ENCODE data around the gene ERGIC3. TPM values are rescaled to one million over a fixed set of nuclear protein-coding genes. Genes with fewer than 3 reads are reported as not detected.

Gene ERGIC3
- total and polyA plus RNA-seq, 3 experiments from 2014 or later: 114 to 137 (median 136) TPM

DNA sequence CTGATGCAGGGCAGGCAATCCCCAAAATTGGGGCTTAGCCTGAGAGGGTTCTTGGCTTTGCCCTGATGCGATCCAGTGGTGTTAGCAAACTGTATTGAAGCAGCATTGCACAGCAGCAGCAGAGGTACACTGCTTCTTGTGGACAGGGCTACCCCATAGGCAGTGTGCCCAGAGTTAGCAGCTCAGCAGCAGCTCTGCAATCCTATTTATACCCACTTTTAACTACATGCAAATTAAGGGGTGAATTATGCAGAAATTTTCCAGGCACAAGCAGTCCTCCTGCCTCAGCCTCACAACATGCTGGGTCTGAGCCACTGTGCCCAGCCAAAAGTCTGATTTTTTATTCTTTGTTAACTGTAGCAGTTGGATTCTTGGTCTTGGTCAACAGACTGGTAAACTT lies 16.2 kb upstream of the ERGIC3 start:
- no peaks in the 10 kb centered on the region for H3K9me3 Mint-ChIP-seq
- Histone ChIP-seq H3K9me3 (ENCODE audit: low read length) (no peaks in the 10 kb centered on the region), H3K27ac (ENCODE audit: low read depth, low read length) (no peak overlapping the region), H3K4me1 (ENCODE audit: insufficient read depth, low read length) (no peaks in the 10 kb centered on the region), H3K27me3 (ENCODE audit: insufficient read depth, low read length, poor library complexity, severe bottlenecking) (no peaks in the 10 kb centered on the region), H3K36me3 (ENCODE audit: insufficient read depth, low read length) (no peaks in the 10 kb centered on the region), H3K4me3 (ENCODE audit: low read length) (no peak overlapping the region)
- POLR2A ChIA-PET: no interaction called here
- CTCF ChIA-PET: no interaction called here
- H3K4me1 Mint-ChIP-seq: no peaks in the 10 kb centered on the region
- no peak overlapping the region for H3K4me3 Mint-ChIP-seq
- H3K27me3 Mint-ChIP-seq: peaks cover 0 to 2% of the 10 kb centered on the region in 2 donors
- no peak for DNase-seq
- peaks cover 0 to 2% (median 0%) of the 10 kb centered on the region in 3 donors for H3K36me3 Mint-ChIP-seq
- H3K27ac Mint-ChIP-seq: peak overlapping the region in 1 of 8 donors; percentile 72

- H3K9me3 ChIP-seq (ENCODE audit: low read length): no peaks in the 10 kb centered on the region
- CTCF ChIA-PET: no interaction called here
- Mint-ChIP-seq H3K27ac (peak overlapping the region in 2 of 8 donors; percentile 27 to 29), H3K4me3 (no peak overlapping the region), H3K27me3 (peaks cover 0 to 3% of the 10 kb centered on the region in 2 donors), H3K9me3 (no peaks in the 10 kb centered on the region), H3K36me3 (no peaks in the 10 kb centered on the region), H3K4me1 (no peaks in the 10 kb centered on the region)
- POLR2A ChIA-PET: no interaction called here
- no peak overlapping the region for H3K27ac ChIP-seq (ENCODE audit: low read depth, low read length)
- no peaks in the 10 kb centered on the region for H3K27me3 ChIP-seq (ENCODE audit: insufficient read depth, low read length, poor library complexity, severe bottlenecking)
- H3K36me3 ChIP-seq (ENCODE audit: insufficient read depth, low read length): no peaks in the 10 kb centered on the region
- no peaks in the 10 kb centered on the region for H3K4me1 ChIP-seq (ENCODE audit: insufficient read depth, low read length)
- DNase-seq: no peak
- no peak overlapping the region for H3K4me3 ChIP-seq (ENCODE audit: low read length)
Observed at GRCh38 chr20:35527122-35527769, 14.6 kb upstream of the ERGIC3 start.

DNA sequence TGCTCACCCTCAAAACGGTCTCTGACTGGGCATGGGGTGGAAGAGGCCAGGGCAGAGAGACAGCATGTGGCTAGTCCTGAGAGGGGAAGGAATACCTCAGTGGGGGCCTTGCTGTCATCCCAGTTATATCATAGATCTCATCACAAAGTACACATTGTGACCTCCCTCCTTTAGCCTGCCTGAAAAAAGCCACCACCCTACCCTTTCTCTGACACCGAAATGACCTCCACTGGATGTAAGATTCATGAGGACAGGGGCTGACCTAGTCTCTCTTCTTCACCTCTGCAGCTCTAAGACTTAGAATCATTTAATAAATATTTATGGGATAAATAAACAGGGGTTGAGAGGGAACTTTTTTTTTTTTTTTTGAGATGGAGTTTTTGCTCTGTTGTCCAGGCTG lies 12.3 kb upstream of the ERGIC3 start, which contains the start of gene C20orf173:
Gene C20orf173 (minus strand): TSS at position 101 of the 400 bp plus-strand sequence. CDS start 279 bp downstream, outside the sequence.
- Mint-ChIP-seq H3K4me3 (no peak within 1 kb of the TSS), H3K9me3 (no peaks in the 10 kb centered on the region), H3K27me3 (peaks cover 0 to 3% of the 10 kb centered on the region in 2 donors), H3K36me3 (peaks cover 0 to 2% (median 0%) of the 10 kb centered on the region in 3 donors), H3K4me1 (no peaks in the 10 kb centered on the region), H3K27ac (no peak within 1 kb of the TSS)
- ChIA-PET POLR2A (interaction anchor here (0.6 kb wide), 2 partner anchors 8 to 1108 kb away, joined by 6 to 10 read pairs; no protein-coding TSS in a partner anchor), CTCF (no interaction called here)
- no peak within 1 kb of the TSS for H3K27ac ChIP-seq (ENCODE audit: low read depth, low read length)
- H3K36me3 ChIP-seq (ENCODE audit: insufficient read depth, low read length): no peaks in the 10 kb centered on the region
- no peak within 1 kb of the TSS for H3K4me3 ChIP-seq (ENCODE audit: low read length)
- H3K9me3 ChIP-seq (ENCODE audit: low read length): no peaks in the 10 kb centered on the region
- DNase-seq: no peak
- no peaks in the 10 kb centered on the region for H3K27me3 ChIP-seq (ENCODE audit: insufficient read depth, low read length, poor library complexity, severe bottlenecking)
- no peaks in the 10 kb centered on the region for H3K4me1 ChIP-seq (ENCODE audit: insufficient read depth, low read length)

DNA sequence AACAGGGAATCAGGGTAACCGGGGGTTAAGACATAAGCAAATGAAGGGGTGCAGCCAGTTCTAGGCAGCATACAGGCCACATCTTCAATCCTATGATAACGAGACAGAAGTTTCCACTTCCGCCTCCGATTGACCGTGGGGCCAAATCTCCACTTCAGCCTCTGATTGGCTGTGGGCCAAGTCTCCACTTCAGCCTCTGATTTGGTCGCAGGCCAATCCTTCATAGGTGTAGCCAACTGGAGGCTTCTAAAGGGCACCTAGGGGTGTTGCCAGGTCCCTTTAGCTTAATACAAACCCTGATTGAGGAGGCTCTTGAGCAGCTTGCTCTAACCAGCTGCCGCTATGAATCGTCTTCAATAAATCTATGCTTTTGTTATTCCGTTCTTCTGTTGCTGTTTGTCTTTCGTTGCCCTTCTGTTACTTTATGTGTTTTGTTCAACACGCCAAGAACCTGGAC lies 2.1 kb upstream of the ERGIC3 start:
- Mint-ChIP-seq H3K4me3 (peak overlapping the region in 2 of 7 donors; percentile 28 to 64), H3K27me3 (no peaks in the 10 kb centered on the region), H3K9me3 (no peaks in the 10 kb centered on the region), H3K4me1 (peaks cover 15 to 30% (median 23%) of the 10 kb centered on the region in 3 donors), H3K36me3 (peaks cover 0 to 14% (median 3%) of the 10 kb centered on the region in 3 donors), H3K27ac (peak overlapping the region in 1 of 8 donors; percentile 61)
- Histone ChIP-seq H3K4me3 (ENCODE audit: low read length) (no peak overlapping the region), H3K36me3 (ENCODE audit: insufficient read depth, low read length) (peaks cover 6% of the 10 kb centered on the region), H3K4me1 (ENCODE audit: insufficient read depth, low read length) (peaks cover 21% of the 10 kb centered on the region), H3K27ac (ENCODE audit: low read depth, low read length) (no peak overlapping the region), H3K27me3 (ENCODE audit: insufficient read depth, low read length, poor library complexity, severe bottlenecking) (no peaks in the 10 kb centered on the region), H3K9me3 (ENCODE audit: low read length) (no peaks in the 10 kb centered on the region)
- CTCF ChIA-PET: no interaction called here
- no peak for DNase-seq
- POLR2A ChIA-PET: no interaction called here

- Mint-ChIP-seq H3K9me3 (no peaks in the 10 kb centered on the region), H3K4me1 (peaks cover 15 to 30% (median 23%) of the 10 kb centered on the region in 3 donors), H3K27ac (peak overlapping the region; percentile 59 to 95 (median 88)), H3K36me3 (peaks cover 0 to 14% (median 3%) of the 10 kb centered on the region in 3 donors), H3K4me3 (peak overlapping the region; percentile 85 to 97 (median 90)), H3K27me3 (no peaks in the 10 kb centered on the region)
- POLR2A ChIA-PET: interaction anchor here (0.6 to 0.8 kb wide), 3 partner anchors 74 to 201 kb away, joined by 3 to 9 read pairs (median 4); partner anchors contain the start of genes CEP250, RBM39 and SPAG4
- Histone ChIP-seq H3K36me3 (ENCODE audit: insufficient read depth, low read length) (peaks cover 6% of the 10 kb centered on the region), H3K9me3 (ENCODE audit: low read length) (no peaks in the 10 kb centered on the region), H3K4me1 (ENCODE audit: insufficient read depth, low read length) (peaks cover 21% of the 10 kb centered on the region), H3K27ac (ENCODE audit: low read depth, low read length) (peak overlapping the region; percentile 70), H3K27me3 (ENCODE audit: insufficient read depth, low read length, poor library complexity, severe bottlenecking) (no peaks in the 10 kb centered on the region), H3K4me3 (ENCODE audit: low read length) (peak overlapping the region; percentile 87)
- CTCF ChIA-PET: interaction anchor here (1.3 kb wide), 1 partner anchor 60 kb away, joined by 5 read pairs; no protein-coding TSS in a partner anchor
- no peak for DNase-seq
Observed at GRCh38 chr20:35541118-35541782, 628 bp upstream of the ERGIC3 start.

- DNase-seq: no peak
- Mint-ChIP-seq H3K36me3 (peaks cover 0 to 20% (median 3%) of the 10 kb centered on the region in 3 donors), H3K4me1 (peaks cover 15 to 30% (median 23%) of the 10 kb centered on the region in 3 donors), H3K4me3 (peak overlapping the region; percentile 70 to 92 (median 88)), H3K9me3 (no peaks in the 10 kb centered on the region), H3K27ac (peak overlapping the region; percentile 52 to 95 (median 82)), H3K27me3 (no peaks in the 10 kb centered on the region)
- H3K4me1 ChIP-seq (ENCODE audit: insufficient read depth, low read length): peaks cover 21% of the 10 kb centered on the region
- H3K27ac ChIP-seq (ENCODE audit: low read depth, low read length): peak overlapping the region; percentile 70
- H3K4me3 ChIP-seq (ENCODE audit: low read length): no peak overlapping the region
- no peaks in the 10 kb centered on the region for H3K27me3 ChIP-seq (ENCODE audit: insufficient read depth, low read length, poor library complexity, severe bottlenecking)
- CTCF ChIA-PET: interaction anchor here (0.9 to 1.0 kb wide), 2 partner anchors 199 to 411 kb away, joined by 3 read pairs; partner anchors contain the start of genes RBM39 and SCAND1
- H3K9me3 ChIP-seq (ENCODE audit: low read length): no peaks in the 10 kb centered on the region
- POLR2A ChIA-PET: interaction anchor here (1.8 kb wide), 1 partner anchor 411 kb away, joined by 5 read pairs; the partner anchor contains the start of gene SCAND1
- peaks cover 6% of the 10 kb centered on the region for H3K36me3 ChIP-seq (ENCODE audit: insufficient read depth, low read length)
Observed at GRCh38 chr20:35542990-35543389, 1.1 kb downstream of the ERGIC3 start.

GRCh38 chr20:35544436-35544835 lies 2.6 kb downstream of the ERGIC3 start:
- Mint-ChIP-seq H3K4me1 (peaks cover 15 to 30% (median 23%) of the 10 kb centered on the region in 3 donors), H3K4me3 (no peak overlapping the region), H3K27me3 (no peaks in the 10 kb centered on the region), H3K9me3 (no peaks in the 10 kb centered on the region), H3K36me3 (peaks cover 0 to 32% (median 3%) of the 10 kb centered on the region in 3 donors), H3K27ac (no peak overlapping the region)
- no peak overlapping the region for H3K27ac ChIP-seq (ENCODE audit: low read depth, low read length)
- peaks cover 21% of the 10 kb centered on the region for H3K4me1 ChIP-seq (ENCODE audit: insufficient read depth, low read length)
- no peak overlapping the region for H3K4me3 ChIP-seq (ENCODE audit: low read length)
- no peaks in the 10 kb centered on the region for H3K27me3 ChIP-seq (ENCODE audit: insufficient read depth, low read length, poor library complexity, severe bottlenecking)
- POLR2A ChIA-PET: no interaction called here
- no peak for DNase-seq
- H3K36me3 ChIP-seq (ENCODE audit: insufficient read depth, low read length): peaks cover 11% of the 10 kb centered on the region
- CTCF ChIA-PET: interaction anchor here (0.6 kb wide), 1 partner anchor 410 kb away, joined by 3 read pairs; no protein-coding TSS in a partner anchor
- no peaks in the 10 kb centered on the region for H3K9me3 ChIP-seq (ENCODE audit: low read length)

All from CD8-positive, alpha-beta memory T cell (primary cell).